Measurements from ENCODE around the gene THAP8. TPM values are rescaled to one million over a fixed set of nuclear protein-coding genes. Genes with fewer than 3 reads are reported as not detected.
"Not testable (repeated sequence)": the region's sequence is repeated elsewhere in the genome, so short reads cannot be mapped to it uniquely, and the experiment has no call there.

THAP8 gene
- total and polyA plus RNA-seq, 2 donors = 5.4 to 5.7 TPM

DNA sequence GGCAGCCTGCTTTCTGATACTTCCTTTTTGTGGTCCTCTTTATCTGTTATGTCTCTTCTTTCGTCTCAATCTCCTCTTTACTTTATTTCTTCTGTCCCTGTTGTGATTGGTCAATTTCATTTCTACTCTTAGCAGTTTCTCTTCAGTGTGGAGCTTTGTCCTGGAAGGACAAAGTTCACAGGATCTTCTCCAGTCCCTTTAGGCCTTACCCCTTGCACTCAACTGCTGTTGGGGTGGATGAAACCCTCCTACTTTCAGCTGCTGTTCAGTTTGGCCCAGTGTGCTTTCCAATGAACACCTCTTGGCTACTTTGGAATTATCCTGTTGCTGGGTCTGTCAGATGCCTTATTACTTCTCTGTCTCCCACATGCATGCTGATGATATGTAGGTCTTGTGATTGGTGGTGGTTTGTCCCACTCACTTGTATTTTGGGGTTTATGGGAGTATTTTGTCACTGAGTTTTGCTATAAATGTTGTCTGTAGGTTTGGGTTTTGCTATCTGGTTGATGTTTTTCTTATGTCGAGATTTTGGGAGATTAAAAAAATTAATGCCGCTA, 25.4 kb upstream of the THAP8 start:
- H3K27ac ChIP-seq (ENCODE audit: low read depth in 1 of 2, low read length in 1 of 2) = no peak overlapping the region
- H3K36me3 ChIP-seq (ENCODE audit: control insufficient read depth in 2 of 2, insufficient read depth in 2 of 2, low read length in 1 of 2) = peaks cover 38 to 56% of the 10 kb centered on the region in 2 donors
- no peak overlapping the region for H3K4me3 ChIP-seq (ENCODE audit: low read length in 2 of 2)
- H3K4me1 ChIP-seq (ENCODE audit: control insufficient read depth in 2 of 2, insufficient read depth in 2 of 2, low read length in 2 of 2) = no peaks in the 10 kb centered on the region
- DNase-seq (ENCODE audit: low read depth in 6 of 9, low spot score in 9 of 9) = no peak
- no peaks in the 10 kb centered on the region for H3K27me3 ChIP-seq (ENCODE audit: control insufficient read depth in 2 of 2, insufficient read depth in 1 of 2, low read length in 1 of 2)
- 97% methylated on average over 3 of the region's 3 CpGs for WGBS
- no peaks in the 10 kb centered on the region for H3K9me3 ChIP-seq (ENCODE audit: control insufficient read depth in 2 of 2, insufficient read depth in 1 of 2, low read length in 1 of 2)

DNA sequence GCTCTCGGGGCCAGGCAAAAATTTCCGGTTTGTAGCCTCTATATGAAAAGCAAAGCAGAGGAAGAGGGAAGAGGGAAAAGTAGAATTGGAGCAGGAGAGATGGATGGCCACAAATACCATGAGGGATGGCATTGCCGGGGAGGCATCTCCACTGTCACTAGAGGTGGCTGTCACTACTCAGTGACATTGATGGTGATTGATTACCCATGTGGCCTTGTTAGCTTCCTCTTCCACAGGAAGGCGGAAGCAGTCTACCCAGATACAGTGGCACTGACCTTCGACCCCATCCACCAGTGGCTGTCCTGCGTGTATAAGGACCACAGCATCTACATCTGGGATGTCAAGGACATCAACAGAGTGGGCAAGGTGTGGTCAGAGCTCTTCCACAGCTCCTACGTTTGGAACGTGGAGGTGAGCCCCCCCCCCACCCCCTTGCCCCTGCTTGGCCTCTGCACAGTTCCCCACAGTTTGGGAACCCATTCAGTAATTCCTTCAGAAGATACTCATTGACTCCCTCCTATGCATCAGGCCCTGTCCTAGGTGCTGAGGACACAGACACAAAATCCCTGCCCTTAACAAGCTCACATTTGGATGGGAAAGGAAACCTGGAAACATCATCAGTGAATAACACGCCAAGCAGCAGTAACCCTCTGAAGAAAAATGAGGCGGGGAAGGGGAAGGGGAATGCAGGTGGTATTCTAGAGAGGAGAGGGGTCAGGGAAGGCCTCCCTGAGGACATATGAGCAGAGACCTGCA, 19.2 kb upstream of the THAP8 start:
- no peak overlapping the region for H3K4me3 ChIP-seq (ENCODE audit: low read length in 2 of 2)
- WGBS = 94% methylated on average over 10 of the region's 10 CpGs
- no peak overlapping the region for H3K27ac ChIP-seq (ENCODE audit: low read depth in 1 of 2, low read length in 1 of 2)
- H3K27me3 ChIP-seq (ENCODE audit: control insufficient read depth in 2 of 2, insufficient read depth in 1 of 2, low read length in 1 of 2) = no peaks in the 10 kb centered on the region
- peaks cover 19 to 52% of the 10 kb centered on the region in 2 donors for H3K36me3 ChIP-seq (ENCODE audit: control insufficient read depth in 2 of 2, insufficient read depth in 2 of 2, low read length in 1 of 2)
- no peak for DNase-seq (ENCODE audit: low read depth in 6 of 9, low spot score in 9 of 9)
- H3K4me1 ChIP-seq (ENCODE audit: control insufficient read depth in 2 of 2, insufficient read depth in 2 of 2, low read length in 2 of 2) = no peaks in the 10 kb centered on the region
- H3K9me3 ChIP-seq (ENCODE audit: control insufficient read depth in 2 of 2, insufficient read depth in 1 of 2, low read length in 1 of 2) = no peaks in the 10 kb centered on the region

GRCh38 chr19:36072081-36072480, 18.0 kb upstream of the THAP8 start:
- Histone ChIP-seq H3K27ac (ENCODE audit: low read depth in 1 of 2, low read length in 1 of 2) (no peak overlapping the region), H3K4me3 (ENCODE audit: low read length in 2 of 2) (no peak overlapping the region), H3K9me3 (ENCODE audit: control insufficient read depth in 2 of 2, insufficient read depth in 1 of 2, low read length in 1 of 2) (no peaks in the 10 kb centered on the region), H3K4me1 (ENCODE audit: control insufficient read depth in 2 of 2, insufficient read depth in 2 of 2, low read length in 2 of 2) (no peaks in the 10 kb centered on the region), H3K36me3 (ENCODE audit: control insufficient read depth in 2 of 2, insufficient read depth in 2 of 2, low read length in 1 of 2) (peaks cover 30 to 56% of the 10 kb centered on the region in 2 donors), H3K27me3 (ENCODE audit: control insufficient read depth in 2 of 2, insufficient read depth in 1 of 2, low read length in 1 of 2) (no peaks in the 10 kb centered on the region)
- 92% methylated on average over 8 of the region's 8 CpGs for WGBS
- DNase-seq (ENCODE audit: low read depth in 6 of 9, low spot score in 9 of 9) = no peak

- not testable (repeated sequence) for H3K27ac ChIP-seq (ENCODE audit: low read depth in 1 of 2, low read length in 1 of 2); H3K4me3 ChIP-seq (ENCODE audit: low read length in 2 of 2); H3K9me3 ChIP-seq (ENCODE audit: control insufficient read depth in 2 of 2, insufficient read depth in 1 of 2, low read length in 1 of 2); DNase-seq (ENCODE audit: low read depth in 6 of 9, low spot score in 9 of 9); H3K27me3 ChIP-seq (ENCODE audit: control insufficient read depth in 2 of 2, insufficient read depth in 1 of 2, low read length in 1 of 2); H3K4me1 ChIP-seq (ENCODE audit: control insufficient read depth in 2 of 2, insufficient read depth in 2 of 2, low read length in 2 of 2)
- 98% methylated on average over 54 of the region's 57 CpGs for WGBS
- peaks cover 49 to 67% of the 10 kb centered on the region in 2 donors for H3K36me3 ChIP-seq (ENCODE audit: control insufficient read depth in 2 of 2, insufficient read depth in 2 of 2, low read length in 1 of 2)
These were observed 14.9 kb upstream of the THAP8 start for GRCh38 chr19:36068810-36069499.

GRCh38 chr19:36067681-36068080, 13.6 kb upstream of the THAP8 start:
- peaks cover 49 to 66% of the 10 kb centered on the region in 2 donors for H3K36me3 ChIP-seq (ENCODE audit: control insufficient read depth in 2 of 2, insufficient read depth in 2 of 2, low read length in 1 of 2)
- no peaks in the 10 kb centered on the region for H3K4me1 ChIP-seq (ENCODE audit: control insufficient read depth in 2 of 2, insufficient read depth in 2 of 2, low read length in 2 of 2)
- H3K9me3 ChIP-seq (ENCODE audit: control insufficient read depth in 2 of 2, insufficient read depth in 1 of 2, low read length in 1 of 2) = no peaks in the 10 kb centered on the region
- H3K4me3 ChIP-seq (ENCODE audit: low read length in 2 of 2) = no peak overlapping the region
- 93% methylated on average over 11 of the region's 11 CpGs for WGBS
- H3K27me3 ChIP-seq (ENCODE audit: control insufficient read depth in 2 of 2, insufficient read depth in 1 of 2, low read length in 1 of 2) = no peaks in the 10 kb centered on the region
- no peak overlapping the region for H3K27ac ChIP-seq (ENCODE audit: low read depth in 1 of 2, low read length in 1 of 2)
- no peak for DNase-seq (ENCODE audit: low read depth in 6 of 9, low spot score in 9 of 9)

- WGBS = 97% methylated on average over 8 of the region's 8 CpGs
- H3K9me3 ChIP-seq (ENCODE audit: control insufficient read depth in 2 of 2, insufficient read depth in 1 of 2, low read length in 1 of 2) = no peaks in the 10 kb centered on the region
- DNase-seq (ENCODE audit: low read depth in 6 of 9, low spot score in 9 of 9) = no peak
These were observed 10.7 kb upstream of the THAP8 start for GRCh38 chr19:36064826-36065225.

DNA sequence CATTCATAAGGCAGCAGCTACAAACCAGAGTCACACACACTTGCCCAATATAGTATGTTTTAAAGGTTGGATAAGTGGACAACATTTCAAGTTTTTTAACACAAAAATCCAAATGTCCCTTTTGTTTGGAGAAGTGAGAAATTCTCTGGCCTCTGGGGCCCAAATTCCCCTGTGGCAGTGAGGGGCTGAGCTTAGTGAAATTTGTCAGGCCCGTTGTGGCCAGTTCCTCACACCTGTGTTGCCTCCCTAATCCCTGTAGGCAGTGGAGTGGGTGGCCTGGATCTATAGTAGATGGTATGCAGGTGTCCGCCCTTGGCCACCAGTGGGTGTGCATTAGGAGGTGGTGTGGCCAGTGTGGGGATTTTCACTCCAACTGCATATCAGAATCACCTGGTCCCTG, 7.3 kb upstream of the THAP8 start:
- no peak overlapping the region for H3K27ac ChIP-seq (ENCODE audit: low read depth in 1 of 2, low read length in 1 of 2)
- H3K27me3 ChIP-seq (ENCODE audit: control insufficient read depth in 2 of 2, insufficient read depth in 1 of 2, low read length in 1 of 2) = no peaks in the 10 kb centered on the region
- no peaks in the 10 kb centered on the region for H3K9me3 ChIP-seq (ENCODE audit: control insufficient read depth in 2 of 2, insufficient read depth in 1 of 2, low read length in 1 of 2)
- WGBS = 99% methylated on average over 2 of the region's 2 CpGs
- no peak for DNase-seq (ENCODE audit: low read depth in 6 of 9, low spot score in 9 of 9)
- no peak overlapping the region for H3K4me3 ChIP-seq (ENCODE audit: low read length in 2 of 2)
- peaks cover 47 to 53% of the 10 kb centered on the region in 2 donors for H3K36me3 ChIP-seq (ENCODE audit: control insufficient read depth in 2 of 2, insufficient read depth in 2 of 2, low read length in 1 of 2)
- peaks cover 0 to 6% of the 10 kb centered on the region in 2 donors for H3K4me1 ChIP-seq (ENCODE audit: control insufficient read depth in 2 of 2, insufficient read depth in 2 of 2, low read length in 2 of 2)

More at GRCh38 chr19:36064826-36065225, 10.7 kb upstream of the THAP8 start:
- H3K4me3 ChIP-seq (ENCODE audit: low read length in 2 of 2) = no peak overlapping the region
- H3K36me3 ChIP-seq (ENCODE audit: control insufficient read depth in 2 of 2, insufficient read depth in 2 of 2, low read length in 1 of 2) = peaks cover 51 to 63% of the 10 kb centered on the region in 2 donors
- H3K27ac ChIP-seq (ENCODE audit: low read depth in 1 of 2, low read length in 1 of 2) = no peak overlapping the region
- H3K27me3 ChIP-seq (ENCODE audit: control insufficient read depth in 2 of 2, insufficient read depth in 1 of 2, low read length in 1 of 2) = no peaks in the 10 kb centered on the region
- no peaks in the 10 kb centered on the region for H3K4me1 ChIP-seq (ENCODE audit: control insufficient read depth in 2 of 2, insufficient read depth in 2 of 2, low read length in 2 of 2)

- H3K27ac ChIP-seq (ENCODE audit: low read depth in 1 of 2, low read length in 1 of 2) = no peak overlapping the region
- H3K4me1 ChIP-seq (ENCODE audit: control insufficient read depth in 2 of 2, insufficient read depth in 2 of 2, low read length in 2 of 2) = peaks cover 5 to 14% of the 10 kb centered on the region in 2 donors
- 94% methylated on average over 4 of the region's 4 CpGs for WGBS
- no peaks in the 10 kb centered on the region for H3K27me3 ChIP-seq (ENCODE audit: control insufficient read depth in 2 of 2, insufficient read depth in 1 of 2, low read length in 1 of 2)
- H3K9me3 ChIP-seq (ENCODE audit: control insufficient read depth in 2 of 2, insufficient read depth in 1 of 2, low read length in 1 of 2) = no peaks in the 10 kb centered on the region
- no peak for DNase-seq (ENCODE audit: low read depth in 6 of 9, low spot score in 9 of 9)
- H3K36me3 ChIP-seq (ENCODE audit: control insufficient read depth in 2 of 2, insufficient read depth in 2 of 2, low read length in 1 of 2) = peaks cover 38 to 44% of the 10 kb centered on the region in 2 donors
- H3K4me3 ChIP-seq (ENCODE audit: low read length in 2 of 2) = no peak overlapping the region
These were observed 6.3 kb upstream of the THAP8 start for GRCh38 chr19:36060430-36060829.
